Stimulated activated naive CD8-positive, alpha-beta T cell treated with anti-CD3 and anti-CD28 coated beads, Interleukin-15, Interleukin-2, amounts not matched to agents 100 ng/mL and 50 ng/mL, for 24 hours (primary cell): Measurements from ENCODE around the gene FLOT1.

Experiments
- H3K27ac Mint-ChIP-seq: one replicate; pipeline ENCODE4 v1.8.0; 2021; ENCODE audit warnings: mild to moderate bottlenecking, mixed read lengths
- H3K27me3 Mint-ChIP-seq: one replicate; pipeline ENCODE4 v1.8.0; 2021; ENCODE audit warnings: mixed read lengths
- H3K36me3 Mint-ChIP-seq: one replicate; pipeline ENCODE4 v1.8.0; 2021; ENCODE audit warnings: low read depth, mixed read lengths
- H3K4me1 Mint-ChIP-seq: one replicate; pipeline ENCODE4 v1.8.0; 2021; ENCODE audit warnings: low read depth, mixed read lengths
- H3K4me3 Mint-ChIP-seq: one replicate; pipeline ENCODE4 v1.8.0; 2021; ENCODE audit warnings: mild to moderate bottlenecking, mixed read lengths
- H3K9me3 Mint-ChIP-seq: one replicate; pipeline ENCODE4 v1.8.0; 2021; ENCODE audit warnings: mixed read lengths

The FLOT1 gene

GRCh38 chr6:30716879-30717128 lies 25.7 kb downstream of the FLOT1 start:
- Mint-ChIP-seq H3K36me3 (peaks cover 63% of the 10 kb centered on the region), H3K27me3 (no peaks in the 10 kb centered on the region), H3K4me3 (peak overlapping the region; percentile 94), H3K27ac (peak overlapping the region; percentile 99), H3K4me1 (peaks cover 59% of the 10 kb centered on the region), H3K9me3 (no peaks in the 10 kb centered on the region)

- Mint-ChIP-seq H3K27ac (no peak overlapping the region), H3K9me3 (no peaks in the 10 kb centered on the region), H3K4me1 (peaks cover 53% of the 10 kb centered on the region), H3K27me3 (no peaks in the 10 kb centered on the region), H3K4me3 (no peak overlapping the region), H3K36me3 (peaks cover 68% of the 10 kb centered on the region)
Measured at GRCh38 chr6:30714263-30714662, 28.2 kb downstream of the FLOT1 start.

GRCh38 chr6:30712441-30712945 lies 30.0 kb downstream of the FLOT1 start:
- peaks cover 77% of the 10 kb centered on the region for H3K36me3 Mint-ChIP-seq
- no peak overlapping the region for H3K4me3 Mint-ChIP-seq
- H3K9me3 Mint-ChIP-seq, result no peaks in the 10 kb centered on the region
- peaks cover 38% of the 10 kb centered on the region for H3K4me1 Mint-ChIP-seq
- no peaks in the 10 kb centered on the region for H3K27me3 Mint-ChIP-seq
- H3K27ac Mint-ChIP-seq, result peak overlapping the region; percentile 5

- Mint-ChIP-seq H3K9me3 (no peaks in the 10 kb centered on the region), H3K4me1 (peaks cover 35% of the 10 kb centered on the region), H3K4me3 (no peak overlapping the region), H3K36me3 (peaks cover 78% of the 10 kb centered on the region), H3K27me3 (no peaks in the 10 kb centered on the region), H3K27ac (no peak overlapping the region)
Measured at GRCh38 chr6:30711758-30712380, 30.6 kb downstream of the FLOT1 start.

GRCh38 chr6:30709101-30709868 lies 33.2 kb downstream of the FLOT1 start:
- Mint-ChIP-seq H3K4me1 (peaks cover 15% of the 10 kb centered on the region), H3K27me3 (no peaks in the 10 kb centered on the region), H3K36me3 (peaks cover 73% of the 10 kb centered on the region), H3K9me3 (no peaks in the 10 kb centered on the region), H3K27ac (peak overlapping the region; percentile 1), H3K4me3 (no peak overlapping the region)

GRCh38 chr6:30707281-30707850 lies 35.1 kb downstream of the FLOT1 start:
- peaks cover 11% of the 10 kb centered on the region for H3K4me1 Mint-ChIP-seq
- H3K27me3 Mint-ChIP-seq, result no peaks in the 10 kb centered on the region
- no peaks in the 10 kb centered on the region for H3K9me3 Mint-ChIP-seq
- peaks cover 74% of the 10 kb centered on the region for H3K36me3 Mint-ChIP-seq
- no peak overlapping the region for H3K4me3 Mint-ChIP-seq
- H3K27ac Mint-ChIP-seq, result peak overlapping the region; percentile 2

- peaks cover 59% of the 10 kb centered on the region for H3K36me3 Mint-ChIP-seq
- H3K27me3 Mint-ChIP-seq, result no peaks in the 10 kb centered on the region
- H3K4me3 Mint-ChIP-seq, result no peak overlapping the region
- H3K9me3 Mint-ChIP-seq, result no peaks in the 10 kb centered on the region
- no peak overlapping the region for H3K27ac Mint-ChIP-seq
- no peaks in the 10 kb centered on the region for H3K4me1 Mint-ChIP-seq
Measured at GRCh38 chr6:30705620-30706019, 36.9 kb downstream of the FLOT1 start.

GRCh38 chr6:30703821-30704220 lies 38.7 kb downstream of the FLOT1 start:
- H3K9me3 Mint-ChIP-seq, result no peaks in the 10 kb centered on the region
- no peaks in the 10 kb centered on the region for H3K27me3 Mint-ChIP-seq
- peaks cover 62% of the 10 kb centered on the region for H3K36me3 Mint-ChIP-seq
- H3K27ac Mint-ChIP-seq, result no peak overlapping the region
- H3K4me1 Mint-ChIP-seq, result no peaks in the 10 kb centered on the region
- no peak overlapping the region for H3K4me3 Mint-ChIP-seq

GRCh38 chr6:30703011-30703410 lies 39.5 kb downstream of the FLOT1 start:
- no peaks in the 10 kb centered on the region for H3K27me3 Mint-ChIP-seq
- no peaks in the 10 kb centered on the region for H3K4me1 Mint-ChIP-seq
- H3K4me3 Mint-ChIP-seq, result no peak overlapping the region
- H3K27ac Mint-ChIP-seq, result no peak overlapping the region
- peaks cover 58% of the 10 kb centered on the region for H3K36me3 Mint-ChIP-seq
- no peaks in the 10 kb centered on the region for H3K9me3 Mint-ChIP-seq

GRCh38 chr6:30700340-30700739 lies 42.1 kb downstream of the FLOT1 start:
- no peaks in the 10 kb centered on the region for H3K27me3 Mint-ChIP-seq
- no peaks in the 10 kb centered on the region for H3K9me3 Mint-ChIP-seq
- no peak overlapping the region for H3K27ac Mint-ChIP-seq
- H3K4me1 Mint-ChIP-seq, result no peaks in the 10 kb centered on the region
- H3K36me3 Mint-ChIP-seq, result peaks cover 42% of the 10 kb centered on the region
- H3K4me3 Mint-ChIP-seq, result no peak overlapping the region

GRCh38 chr6:30696432-30696831 lies 46.1 kb downstream of the FLOT1 start:
- H3K9me3 Mint-ChIP-seq, result no peaks in the 10 kb centered on the region
- H3K36me3 Mint-ChIP-seq, result peaks cover 13% of the 10 kb centered on the region
- H3K4me3 Mint-ChIP-seq, result no peak overlapping the region
- no peaks in the 10 kb centered on the region for H3K27me3 Mint-ChIP-seq
- H3K27ac Mint-ChIP-seq, result no peak overlapping the region
- H3K4me1 Mint-ChIP-seq, result peaks cover 4% of the 10 kb centered on the region

GRCh38 chr6:30691208-30691847 lies 51.2 kb downstream of the FLOT1 start:
- Mint-ChIP-seq H3K9me3 (no peaks in the 10 kb centered on the region), H3K36me3 (no peaks in the 10 kb centered on the region)

GRCh38 chr6:30690403-30691207 lies 51.9 kb downstream of the FLOT1 start, which contains the start of gene NRM:
Gene NRM (minus strand): TSS chr6:30690984. CDS start chr6:30690974, 10 bp downstream.
- peak within 1 kb of the TSS; percentile 95 for H3K4me3 Mint-ChIP-seq
- peaks cover 2% of the 10 kb centered on the region for H3K36me3 Mint-ChIP-seq
- H3K4me1 Mint-ChIP-seq, result peaks cover 41% of the 10 kb centered on the region
- H3K9me3 Mint-ChIP-seq, result no peaks in the 10 kb centered on the region
- no peaks in the 10 kb centered on the region for H3K27me3 Mint-ChIP-seq
- peak within 1 kb of the TSS; percentile 88 for H3K27ac Mint-ChIP-seq

More at GRCh38 chr6:30691208-30691847, 51.2 kb downstream of the FLOT1 start:
- Mint-ChIP-seq H3K4me1 (peaks cover 41% of the 10 kb centered on the region), H3K27me3 (no peaks in the 10 kb centered on the region), H3K4me3 (peak overlapping the region; percentile 95), H3K27ac (peak overlapping the region; percentile 55)

GRCh38 chr6:30689985-30690384 lies 52.5 kb downstream of the FLOT1 start:
- H3K4me3 Mint-ChIP-seq, result peak overlapping the region; percentile 95
- peaks cover 8% of the 10 kb centered on the region for H3K36me3 Mint-ChIP-seq
- H3K4me1 Mint-ChIP-seq, result peaks cover 41% of the 10 kb centered on the region
- H3K27ac Mint-ChIP-seq, result peak overlapping the region; percentile 88
- no peaks in the 10 kb centered on the region for H3K27me3 Mint-ChIP-seq
- no peaks in the 10 kb centered on the region for H3K9me3 Mint-ChIP-seq
